ENCODE results near the gene SPOCD1. TPM values are rescaled to one million over a fixed set of nuclear protein-coding genes. Genes with fewer than 3 reads are reported as not detected.

SPOCD1 gene
- total and polyA plus RNA-seq, 5 experiments from 2014 or later = 0.36 TPM; not detected in 4

DNA sequence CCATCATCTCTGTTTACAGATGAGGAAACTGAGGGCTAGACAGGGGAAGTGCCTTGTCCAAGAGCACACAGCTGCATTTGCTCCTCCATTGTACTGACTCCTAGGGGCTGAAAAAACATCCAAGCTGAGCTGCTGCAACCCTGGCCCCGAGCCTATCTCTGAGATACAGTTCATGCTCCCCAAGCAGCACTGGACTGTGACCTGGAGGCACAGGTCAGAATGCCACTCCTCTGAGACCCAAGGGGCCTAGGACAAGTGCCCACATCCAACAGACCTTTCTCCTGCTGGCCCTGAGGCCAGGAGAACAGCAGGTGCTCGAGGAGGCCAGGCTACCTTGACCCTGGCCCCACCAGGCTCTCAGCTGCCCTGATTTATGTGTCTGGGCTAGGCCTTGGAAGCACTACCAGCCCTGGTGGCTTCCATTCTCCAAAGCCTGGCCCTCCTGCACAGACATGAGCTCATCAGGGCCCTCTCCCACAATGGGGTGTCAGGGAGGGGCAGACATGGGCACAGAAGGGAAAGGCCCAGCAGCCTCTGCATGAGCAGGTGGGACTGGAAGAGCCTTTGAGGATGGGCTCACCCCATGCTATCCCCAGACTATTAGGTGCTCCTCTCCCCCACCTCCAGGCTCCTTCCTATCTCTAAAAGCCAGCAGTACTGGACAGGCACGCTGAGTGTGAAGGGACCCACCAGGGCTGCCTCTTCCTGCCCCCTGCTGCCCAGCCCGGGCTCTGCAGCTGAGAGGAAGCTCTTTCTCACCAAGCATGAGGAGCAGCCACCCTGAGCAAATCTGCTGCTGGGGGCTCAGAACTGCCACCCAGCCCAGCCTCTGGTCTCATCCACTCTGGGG lies 70.5 kb downstream of the SPOCD1 start:
- Mint-ChIP-seq H3K27ac (no peak overlapping the region), H3K9me3 (no peaks in the 10 kb centered on the region), H3K36me3 (no peaks in the 10 kb centered on the region), H3K27me3 (peaks cover 0 to 20% (median 3%) of the 10 kb centered on the region in 5 donors), H3K4me1 (peaks cover 0 to 33% (median 13%) of the 10 kb centered on the region in 4 donors), H3K4me3 (no peak overlapping the region)
- DNase-seq = peak in 3 of 10 donors; percentile 20 to 36 (median 22)
- POLR2A ChIA-PET = no interaction called here
- ATAC-seq = peak; percentile 54 to 75

DNA sequence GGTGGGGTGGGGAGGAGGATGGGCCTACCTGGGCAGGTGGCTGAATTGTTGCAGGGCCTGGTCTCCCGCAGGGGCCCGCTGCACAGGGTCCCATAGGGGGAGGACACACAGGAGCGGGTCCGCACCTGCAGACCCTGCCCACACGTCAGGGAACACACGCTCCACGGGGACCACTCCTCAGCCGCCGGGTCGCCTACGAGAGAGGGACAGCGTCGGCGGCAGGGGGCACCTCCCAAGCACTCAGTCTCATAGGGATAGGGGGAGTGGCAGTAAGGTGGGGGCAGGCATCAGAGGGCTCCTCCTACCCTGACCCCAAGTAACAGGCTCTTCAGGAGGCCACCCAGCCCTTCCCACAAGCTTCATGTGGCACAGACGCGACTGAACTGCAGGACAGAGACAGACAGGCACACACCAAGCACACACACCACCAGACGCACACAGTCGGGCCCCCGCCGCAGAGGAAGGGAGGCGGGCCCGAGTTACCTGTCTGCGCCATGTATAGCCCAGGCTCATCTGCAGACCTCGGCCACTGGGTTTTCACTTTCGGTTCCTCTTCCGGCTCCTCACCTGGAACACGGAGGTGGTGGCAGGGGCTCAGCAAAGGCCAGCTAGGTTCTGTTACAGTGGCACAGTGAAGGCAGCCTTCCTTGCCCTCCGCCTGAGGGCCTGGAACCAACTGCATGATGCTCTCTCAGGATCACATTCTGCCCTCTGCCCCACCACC lies 71.5 kb downstream of the SPOCD1 start:
- POLR2A ChIA-PET = no interaction called here
- H3K4me1 Mint-ChIP-seq = peaks cover 6 to 32% (median 16%) of the 10 kb centered on the region in 4 donors
- H3K27ac Mint-ChIP-seq = peak overlapping the region in 1 of 10 donors; percentile 59
- peaks cover 0 to 19% (median 1%) of the 10 kb centered on the region in 5 donors for H3K27me3 Mint-ChIP-seq
- ATAC-seq (no peak), DNase-seq (no peak)
- H3K36me3 Mint-ChIP-seq = no peaks in the 10 kb centered on the region
- no peaks in the 10 kb centered on the region for H3K9me3 Mint-ChIP-seq
- no peak overlapping the region for H3K4me3 Mint-ChIP-seq

DNA sequence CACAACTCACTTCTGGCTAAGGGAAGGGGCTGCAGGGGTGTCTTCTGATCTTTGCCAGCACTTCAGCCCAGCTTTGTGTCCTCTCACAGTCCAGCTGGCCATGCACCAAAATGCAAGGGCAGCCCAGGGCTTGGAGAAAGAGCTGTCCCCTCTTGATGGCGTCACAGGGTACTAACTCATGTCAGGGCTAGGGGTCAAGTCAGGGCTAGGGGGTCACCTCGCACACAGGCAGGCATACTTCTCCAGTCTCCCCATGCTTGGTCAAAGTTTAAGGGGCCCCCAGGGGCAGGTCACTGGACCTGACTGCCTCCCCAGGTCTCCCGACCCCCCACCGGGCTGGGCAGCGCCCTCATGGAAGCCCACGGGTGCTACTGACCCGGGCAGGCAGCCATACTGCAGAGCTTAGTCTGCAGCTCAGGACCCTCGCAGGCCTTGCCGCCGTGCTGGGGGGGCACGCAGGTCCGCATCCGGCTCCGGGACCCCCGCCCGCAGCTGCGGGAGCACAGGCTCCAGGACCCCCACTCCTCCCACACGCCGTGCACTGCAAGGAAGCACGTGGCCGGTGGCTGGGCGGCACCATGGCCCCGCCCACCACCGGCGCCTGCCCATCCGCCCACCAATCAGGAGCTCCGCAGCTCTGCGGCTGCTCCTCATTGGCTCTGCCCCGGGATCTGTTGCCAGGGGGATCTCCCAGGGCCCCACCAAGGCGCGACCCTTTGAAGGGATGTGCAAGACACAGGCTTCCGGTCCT lies 73.2 kb downstream of the SPOCD1 start:
- POLR2A ChIA-PET = no interaction called here
- peaks cover 11 to 28% (median 17%) of the 10 kb centered on the region in 4 donors for H3K4me1 Mint-ChIP-seq
- ATAC-seq (no peak), DNase-seq (no peak)
- H3K36me3 Mint-ChIP-seq = no peaks in the 10 kb centered on the region
- no peak overlapping the region for H3K27ac Mint-ChIP-seq
- peaks cover 0 to 12% (median 0%) of the 10 kb centered on the region in 5 donors for H3K27me3 Mint-ChIP-seq
- H3K4me3 Mint-ChIP-seq = no peak overlapping the region
- no peaks in the 10 kb centered on the region for H3K9me3 Mint-ChIP-seq

Small RNA genes within 50 kb of the gene (microRNA-seq; reads per million reads assigned to microRNA genes)
- not detected for gene MIR4254 (ENCODE audit: borderline microRNAs expressed)

Other genes starting within 250 kb of the SPOCD1 start
- not detected for gene TINAGL1, start 239.5 kb downstream of the SPOCD1 start, total RNA-seq
- not detected for gene TINAGL1, start 239.5 kb downstream of the SPOCD1 start, polyA plus RNA-seq
- not detected for gene HCRTR1, start 198.3 kb downstream of the SPOCD1 start, total RNA-seq
- not detected for gene HCRTR1, start 198.3 kb downstream of the SPOCD1 start, polyA plus RNA-seq
- 10 to 100 TPM; 35.3 to 36.3 TPM for gene PEF1, start 171.1 kb downstream of the SPOCD1 start, total RNA-seq
- 10 to 100 TPM; 60.6 to 87.3 (median 77.8) TPM for gene PEF1, start 171.1 kb downstream of the SPOCD1 start, polyA plus RNA-seq
- not detected for gene COL16A1, start 112.0 kb downstream of the SPOCD1 start, total RNA-seq
- under 1 TPM in 1 of 3 donors, not detected in 2; 0.20 TPM for gene COL16A1, start 112.0 kb downstream of the SPOCD1 start, polyA plus RNA-seq
- under 1 TPM in 1 of 2 experiments, not detected in 1; 0.18 TPM for gene ADGRB2, start 51.7 kb downstream of the SPOCD1 start, total RNA-seq
- gene ADGRB2, start 51.7 kb downstream of the SPOCD1 start, polyA plus RNA-seq = under 1 TPM in 2 of 3 donors, not detected in 1; 0.05 to 0.10 TPM
- gene PTP4A2, start 122.3 kb upstream of the SPOCD1 start, total RNA-seq = 100 to 1,000 TPM; 230 to 235 TPM
- 100 to 1,000 TPM; 287 to 748 (median 546) TPM for gene PTP4A2, start 122.3 kb upstream of the SPOCD1 start, polyA plus RNA-seq
- gene KHDRBS1, start 197.8 kb upstream of the SPOCD1 start, total RNA-seq = 100 to 1,000 TPM; 121 to 130 TPM
- 100 to 1,000 TPM in 1 of 3 donors, 10 to 100 TPM in 2; 92.1 to 115 (median 99.2) TPM for gene KHDRBS1, start 197.8 kb upstream of the SPOCD1 start, polyA plus RNA-seq

Data from naive thymus-derived CD8-positive, alpha-beta T cell (primary cell).